HG02884 (cell line): ENCODE data around the gene OR1J4.
"Not testable (repeated sequence)": the region's sequence is repeated elsewhere in the genome, so short reads cannot be mapped to it uniquely, and the experiment has no call there.

Experiments used
- ATAC-seq: cut with Tn5 transposase; IDR thresholded peaks from one replicate; pipeline ENCODE4 v1.9.1; 2021; ENCODE audit warnings: mild to moderate bottlenecking, moderate library complexity; ENCODE audit not compliant: unreplicated experiment

Gene OR1J4, protein sequence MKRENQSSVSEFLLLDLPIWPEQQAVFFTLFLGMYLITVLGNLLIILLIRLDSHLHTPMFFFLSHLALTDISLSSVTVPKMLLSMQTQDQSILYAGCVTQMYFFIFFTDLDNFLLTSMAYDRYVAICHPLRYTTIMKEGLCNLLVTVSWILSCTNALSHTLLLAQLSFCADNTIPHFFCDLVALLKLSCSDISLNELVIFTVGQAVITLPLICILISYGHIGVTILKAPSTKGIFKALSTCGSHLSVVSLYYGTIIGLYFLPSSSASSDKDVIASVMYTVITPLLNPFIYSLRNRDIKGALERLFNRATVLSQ

DNA sequence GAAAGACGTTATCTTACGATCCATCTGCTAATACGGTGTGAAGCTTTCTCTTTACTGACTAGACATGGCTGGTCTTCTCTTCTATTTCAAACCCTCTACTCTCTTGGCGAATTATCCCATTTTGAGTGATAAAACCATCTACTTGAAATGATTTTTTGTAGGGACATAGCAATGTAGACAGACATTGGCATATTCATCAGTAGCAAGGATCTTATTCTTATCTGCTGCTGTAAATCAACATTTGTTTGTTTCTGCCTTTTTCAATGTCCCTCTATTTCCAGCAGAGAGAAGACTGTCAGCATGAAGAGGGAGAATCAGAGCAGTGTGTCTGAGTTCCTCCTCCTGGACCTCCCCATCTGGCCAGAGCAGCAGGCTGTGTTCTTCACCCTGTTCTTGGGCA is at the start of gene OR1J4:
Gene OR1J4 (plus strand): TSS at position 301 of the 400 bp plus-strand sequence. CDS start 0 bp downstream, at position 301.
- ATAC-seq, result no peak

DNA sequence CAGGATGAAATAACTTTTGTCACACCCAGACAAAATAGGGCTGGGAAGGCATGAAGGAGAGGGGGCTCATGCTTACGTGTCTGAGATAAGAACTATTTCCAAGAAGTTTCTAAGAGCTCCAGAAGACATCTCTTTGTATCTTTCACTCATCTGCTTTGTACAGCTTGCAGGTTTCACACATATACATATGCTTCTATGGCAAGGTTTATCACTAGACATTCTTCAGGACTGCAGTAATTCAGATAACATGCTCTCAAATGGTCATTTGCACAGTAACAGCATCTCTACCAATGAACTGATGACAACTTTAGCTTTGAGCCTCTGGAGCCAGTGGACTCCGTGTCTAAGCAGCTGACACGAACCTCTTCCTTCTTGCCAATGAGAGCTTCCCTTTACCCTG is 44.4 kb upstream of the OR1J4 start:
- no peak for ATAC-seq

DNA sequence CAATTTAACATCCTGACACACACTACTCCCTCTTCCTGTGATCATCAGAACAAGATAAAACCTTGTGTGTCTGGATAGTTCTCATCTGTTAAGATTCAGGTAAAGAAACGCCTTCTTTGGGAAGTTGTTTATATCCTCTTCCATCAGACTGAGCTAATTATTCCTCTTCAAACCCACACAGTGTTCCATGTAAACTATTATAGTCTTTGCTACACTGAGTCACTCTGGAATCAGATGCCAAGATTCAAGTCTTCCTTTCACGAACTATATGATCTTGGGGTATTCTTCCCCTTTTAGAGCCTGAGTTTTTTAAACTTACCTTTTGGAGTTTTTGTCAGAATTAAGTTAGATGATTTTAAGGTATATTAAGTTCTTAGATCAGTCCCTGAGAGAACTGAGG is 43.2 kb upstream of the OR1J4 start:
- no peak for ATAC-seq

DNA sequence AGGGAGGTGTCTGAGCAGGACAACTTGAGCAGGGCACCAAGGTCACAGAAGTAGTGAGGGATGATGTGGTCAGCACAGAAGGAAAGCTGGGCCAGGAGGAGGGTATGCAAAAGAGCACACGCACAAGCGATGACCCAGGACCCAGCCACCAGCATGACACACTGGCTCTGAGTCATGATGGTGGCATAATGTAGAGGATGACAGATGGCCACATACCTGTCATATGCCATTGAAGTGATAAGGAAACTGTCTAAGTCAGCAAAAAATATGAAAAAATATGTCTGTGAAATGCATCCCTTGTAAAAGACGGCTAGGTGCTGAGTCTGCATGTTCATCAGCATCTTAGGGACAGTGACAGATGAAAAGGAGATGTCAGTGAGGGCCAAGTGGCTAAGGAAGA is 41.6 kb upstream of the OR1J4 start:
- ATAC-seq, result no peak

DNA sequence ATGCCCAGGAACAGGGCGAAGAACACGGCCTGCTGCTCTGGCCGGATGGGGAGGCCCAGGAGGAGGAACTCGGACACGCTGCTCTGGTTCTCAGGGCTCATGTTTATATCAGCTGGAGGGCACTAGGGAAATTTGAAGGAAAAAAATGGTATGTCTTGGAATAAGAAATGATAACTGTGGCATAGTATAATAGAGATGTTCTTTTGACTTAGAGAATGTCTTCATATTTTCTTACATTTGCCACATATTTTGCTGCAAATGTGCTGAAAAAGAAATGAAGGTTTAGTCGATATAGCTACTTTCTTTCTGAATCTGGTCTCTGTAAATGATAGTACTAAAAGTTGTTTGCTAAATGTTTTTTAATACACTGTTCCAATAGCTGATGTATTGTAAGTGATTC is 41.1 kb upstream of the OR1J4 start, which contains the start of gene OR1J1:
Gene OR1J1 (minus strand): TSS at position 101 of the 400 bp plus-strand sequence. CDS start 0 bp downstream, at position 101.
- ATAC-seq, result no peak

DNA sequence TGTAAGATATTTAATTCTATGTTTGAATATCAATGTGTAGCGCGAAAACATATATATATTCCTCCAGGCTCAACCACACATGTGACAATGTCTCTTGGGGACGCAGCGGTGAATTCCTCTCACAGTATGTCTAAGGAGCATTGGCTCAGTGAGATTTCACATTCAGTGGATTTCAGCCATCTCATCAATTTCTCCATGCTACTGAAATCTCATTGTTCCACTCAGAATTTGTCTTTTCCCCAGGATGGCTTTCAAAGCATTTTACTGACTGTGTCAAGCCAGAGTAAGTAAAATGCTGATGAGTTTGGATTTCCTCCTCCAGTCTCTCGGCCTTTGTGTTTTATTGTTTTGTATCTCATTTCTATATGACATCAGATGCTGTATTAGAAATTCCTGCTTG is 39.9 kb upstream of the OR1J4 start:
- no peak for ATAC-seq

DNA sequence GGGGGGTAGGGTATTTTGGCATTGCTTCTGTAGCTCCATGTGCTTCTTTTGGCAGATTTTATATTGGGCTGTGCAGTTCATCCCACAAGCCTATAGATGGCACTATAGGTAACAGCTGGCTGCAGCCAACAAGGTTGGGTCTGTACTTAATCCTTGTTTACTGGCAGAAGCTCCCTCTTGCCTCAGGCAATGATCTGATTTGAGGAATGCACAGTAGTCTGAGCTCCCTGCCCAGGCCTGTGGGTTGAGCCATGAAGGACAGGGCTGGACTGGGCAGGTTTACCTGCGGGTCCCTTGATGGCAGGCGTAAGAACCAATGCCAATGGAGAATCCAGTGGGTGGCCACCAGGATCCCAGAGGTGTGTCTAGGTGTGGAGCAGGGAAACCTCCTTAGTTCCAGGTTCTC is 20.1 kb upstream of the OR1J4 start:
- ATAC-seq, result no peak

DNA sequence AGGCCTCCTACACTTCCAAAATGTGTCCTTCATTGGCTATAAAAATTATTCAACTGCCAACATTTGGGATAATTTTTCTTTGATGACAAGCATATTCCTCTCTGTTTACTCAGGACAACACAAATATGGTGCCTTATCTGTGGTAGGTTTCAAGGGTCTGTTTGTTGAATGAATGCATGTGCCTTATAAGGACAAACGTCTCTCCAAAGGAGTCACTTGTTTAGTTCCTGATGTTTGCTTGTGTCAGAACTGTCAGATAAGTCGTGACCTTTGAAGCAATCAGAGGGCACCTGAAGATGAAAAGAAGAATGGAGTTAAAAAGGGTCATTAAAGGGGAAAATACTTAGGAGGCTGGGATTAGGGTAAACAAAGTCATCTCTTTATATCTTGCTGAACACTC is 12.0 kb upstream of the OR1J4 start:
- no peak for ATAC-seq

DNA sequence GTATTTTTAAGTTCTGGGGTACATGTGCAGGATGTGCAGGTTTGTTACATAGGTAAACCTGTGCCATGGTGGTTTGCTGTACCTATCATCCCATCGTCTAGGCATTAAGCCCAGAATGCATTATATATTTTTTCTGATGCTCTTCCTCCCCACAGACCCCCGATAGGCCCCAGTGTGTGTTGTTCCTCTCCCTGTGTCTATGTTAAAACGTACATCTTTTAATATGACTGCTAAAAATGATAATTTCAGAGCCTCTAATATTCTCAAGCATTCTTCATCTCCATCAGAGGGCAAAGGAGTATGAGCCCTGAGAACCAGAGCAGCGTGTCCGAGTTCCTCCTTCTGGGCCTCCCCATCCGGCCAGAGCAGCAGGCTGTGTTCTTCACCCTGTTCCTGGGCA is 8.4 kb upstream of the OR1J4 start, which contains the start of gene OR1J2:
Gene OR1J2 (plus strand): TSS at position 301 of the 400 bp plus-strand sequence. CDS start 0 bp downstream, at position 301.
- no peak for ATAC-seq

DNA sequence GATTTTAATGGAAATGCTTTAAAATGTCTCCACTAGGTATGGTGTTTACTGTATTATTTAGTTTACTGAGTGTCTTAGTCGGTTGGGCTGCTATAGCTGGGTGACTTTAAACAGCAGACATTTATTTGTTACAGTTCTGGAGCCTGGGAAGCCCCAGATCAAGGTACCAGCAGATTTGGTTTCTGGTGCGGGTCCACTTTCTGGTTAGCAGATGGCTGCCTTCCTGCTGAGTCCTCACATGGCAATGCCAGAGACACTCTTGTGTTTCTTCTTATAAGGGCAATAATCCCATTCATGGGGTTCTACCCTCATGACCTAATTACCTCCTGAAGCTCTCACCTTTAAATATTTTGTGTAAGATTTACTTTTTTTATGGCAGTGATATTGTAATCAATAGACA is 715 bp upstream of the OR1J4 start:
- no peak for ATAC-seq

DNA sequence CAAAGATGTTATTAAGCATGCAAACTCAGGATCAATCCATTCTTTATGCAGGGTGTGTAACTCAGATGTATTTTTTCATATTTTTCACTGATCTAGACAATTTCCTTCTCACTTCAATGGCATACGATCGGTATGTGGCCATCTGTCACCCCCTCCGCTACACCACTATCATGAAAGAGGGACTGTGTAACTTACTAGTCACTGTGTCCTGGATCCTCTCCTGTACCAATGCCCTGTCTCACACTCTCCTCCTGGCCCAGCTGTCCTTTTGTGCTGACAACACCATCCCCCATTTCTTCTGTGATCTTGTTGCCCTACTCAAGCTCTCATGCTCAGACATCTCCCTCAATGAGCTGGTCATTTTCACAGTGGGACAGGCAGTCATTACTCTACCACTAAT is 435 bp downstream of the OR1J4 start:
- ATAC-seq, result no peak

DNA sequence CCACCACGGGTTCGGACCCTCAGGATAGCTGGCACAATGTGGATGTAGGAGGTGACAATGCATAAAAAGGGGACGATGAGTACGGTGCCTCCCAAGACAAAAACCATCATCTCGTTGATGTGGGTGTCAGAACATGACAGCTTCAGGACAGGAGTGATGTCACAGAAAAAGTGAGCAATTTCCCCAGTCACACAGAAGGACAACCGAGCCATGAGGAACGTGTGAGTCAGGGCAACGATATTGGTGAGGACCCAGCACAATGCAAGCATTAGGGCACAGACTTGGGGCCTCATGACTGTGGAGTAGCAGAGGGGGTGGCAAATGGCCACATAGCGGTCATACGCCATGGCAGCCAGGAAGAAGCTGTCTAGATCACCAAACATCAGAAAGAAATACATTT is 7.7 kb downstream of the OR1J4 start:
- ATAC-seq, result no peak

DNA sequence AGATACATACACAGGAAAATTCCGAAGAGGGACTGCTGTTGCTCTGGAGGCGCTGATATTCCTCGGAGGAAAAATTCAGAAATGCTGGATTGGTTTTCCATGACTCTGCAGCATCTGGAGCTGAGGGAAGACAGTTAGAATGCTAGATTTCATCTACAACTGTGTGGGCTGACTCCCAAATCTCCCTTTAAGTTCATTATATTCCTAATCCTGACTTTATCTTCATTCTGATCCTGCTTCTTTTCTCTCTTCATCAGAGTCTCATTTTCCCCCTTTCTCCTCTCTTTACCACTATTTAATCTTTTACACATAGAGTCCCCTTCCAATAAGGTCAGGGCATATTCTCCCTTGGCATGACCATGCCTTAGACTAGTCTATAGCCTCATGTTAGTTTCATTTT is 8.3 kb downstream of the OR1J4 start, which contains the start of gene OR1N1:
Gene OR1N1 (minus strand): TSS at position 101 of the 400 bp plus-strand sequence. CDS start 0 bp downstream, at position 101.
- ATAC-seq, result no peak

DNA sequence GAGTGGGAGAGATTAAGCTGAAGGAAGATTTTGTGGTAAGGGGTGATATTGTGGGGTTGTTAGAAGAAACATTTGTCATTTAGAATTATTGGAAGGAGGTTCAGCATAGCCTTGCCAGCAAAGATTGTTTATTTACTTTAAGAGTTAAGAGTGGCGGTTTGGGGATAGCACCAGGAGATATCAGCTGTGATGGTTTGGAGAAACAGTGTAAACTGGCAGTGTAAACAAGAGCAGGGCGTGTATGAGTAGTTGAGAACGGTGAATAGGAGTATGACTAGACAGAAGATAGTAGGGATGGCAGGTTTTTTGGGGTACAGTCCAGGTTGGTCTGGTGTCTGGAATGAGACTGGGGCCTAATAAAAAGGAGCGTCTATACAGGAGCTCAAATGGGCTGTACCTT is 12.2 kb downstream of the OR1J4 start:
- not testable (repeated sequence) for ATAC-seq

DNA sequence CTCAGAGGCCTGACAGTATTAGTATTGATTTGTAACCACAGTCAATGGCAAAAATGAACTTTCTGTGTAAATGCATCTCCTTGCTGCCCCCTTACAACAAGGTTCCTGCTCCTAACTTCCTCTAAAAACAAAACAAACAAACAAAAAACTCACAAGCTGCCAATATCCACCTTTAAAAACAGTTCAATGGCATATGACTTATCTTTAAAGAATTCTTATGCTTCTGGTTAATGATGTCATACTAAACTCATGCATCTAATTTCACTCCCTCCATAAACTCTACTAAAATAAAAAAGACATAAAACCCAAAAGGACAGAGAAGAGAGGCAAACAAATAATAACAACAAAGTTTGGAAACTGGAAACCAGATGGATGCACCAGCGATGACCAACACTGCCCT is 17.2 kb downstream of the OR1J4 start:
- no peak for ATAC-seq

DNA sequence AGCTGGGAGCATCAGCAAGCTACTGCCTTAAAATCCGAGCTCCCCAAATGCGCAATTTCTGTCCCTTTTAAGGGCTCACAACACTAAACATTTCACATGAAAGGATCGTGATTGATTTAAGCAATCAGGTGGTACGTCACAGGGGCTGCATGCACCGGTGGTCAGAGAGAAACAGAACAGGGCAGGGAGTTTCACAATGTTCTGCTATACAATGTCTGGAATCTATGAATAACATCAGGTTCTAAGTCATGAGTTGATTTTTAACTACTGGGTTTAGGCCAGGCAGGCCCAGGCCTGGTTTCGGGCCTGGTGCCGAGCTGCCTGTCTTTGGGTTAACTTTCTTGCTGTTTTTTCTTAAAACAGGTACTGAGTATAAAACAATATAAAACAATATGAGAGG is 18.1 kb downstream of the OR1J4 start:
- not testable (repeated sequence) for ATAC-seq

DNA sequence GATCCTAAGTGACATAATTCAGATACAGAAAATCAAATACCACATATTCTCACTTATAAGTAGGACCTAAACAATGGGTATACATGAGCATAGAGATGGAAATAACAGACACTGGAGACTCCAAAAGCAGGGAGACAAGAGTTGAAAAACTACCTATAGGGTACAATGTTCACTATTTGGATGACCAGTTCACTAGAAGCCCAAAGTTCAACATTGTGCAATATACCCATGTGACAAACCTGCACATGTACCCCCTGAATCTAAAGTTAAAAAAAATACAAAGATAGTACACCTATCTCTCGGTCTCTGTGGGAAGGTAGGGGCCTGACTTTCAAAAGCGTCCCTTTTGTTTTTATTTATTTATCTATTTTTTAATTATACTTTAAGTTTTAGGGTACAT is 19.8 kb downstream of the OR1J4 start:
- ATAC-seq, result no peak

DNA sequence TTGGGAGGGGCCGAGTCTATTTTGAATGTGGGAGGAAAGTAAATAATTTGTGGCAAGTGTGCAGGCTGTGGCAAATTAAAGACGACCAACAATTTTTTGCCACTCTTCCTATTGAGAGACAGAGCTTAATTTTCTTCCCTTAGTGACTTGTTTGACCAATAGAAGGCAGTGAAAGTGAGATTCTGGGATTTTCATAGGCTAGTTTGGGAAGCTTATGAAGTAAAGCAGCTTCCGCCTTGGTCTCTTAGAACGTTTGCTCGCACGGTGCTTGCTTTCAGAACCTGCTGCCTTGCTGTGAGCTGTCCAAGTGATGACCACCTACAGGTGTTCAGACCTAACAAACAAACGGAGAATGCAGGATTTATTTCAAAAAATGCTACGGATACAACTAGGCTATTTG is 27.3 kb downstream of the OR1J4 start:
- no peak for ATAC-seq

DNA sequence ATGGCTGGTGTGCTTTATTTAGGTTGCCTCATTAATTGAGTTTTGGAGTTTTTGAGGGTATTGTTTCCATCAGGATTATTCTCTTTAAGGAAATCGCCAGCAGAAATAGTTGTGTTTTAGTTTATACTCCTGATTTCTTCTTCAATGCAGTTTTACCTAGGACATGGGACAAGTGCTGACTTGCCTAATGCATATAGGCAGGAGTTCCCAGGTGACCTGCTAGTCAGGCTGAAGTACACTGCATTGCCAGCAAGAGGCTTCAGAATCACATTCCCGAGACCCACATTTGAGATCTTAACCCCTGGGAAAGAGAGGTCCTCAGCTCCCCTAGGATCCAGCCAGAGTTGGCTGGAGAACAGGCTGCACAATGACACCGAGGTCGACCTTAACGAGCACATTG is 32.4 kb downstream of the OR1J4 start:
- ATAC-seq, result no peak

DNA sequence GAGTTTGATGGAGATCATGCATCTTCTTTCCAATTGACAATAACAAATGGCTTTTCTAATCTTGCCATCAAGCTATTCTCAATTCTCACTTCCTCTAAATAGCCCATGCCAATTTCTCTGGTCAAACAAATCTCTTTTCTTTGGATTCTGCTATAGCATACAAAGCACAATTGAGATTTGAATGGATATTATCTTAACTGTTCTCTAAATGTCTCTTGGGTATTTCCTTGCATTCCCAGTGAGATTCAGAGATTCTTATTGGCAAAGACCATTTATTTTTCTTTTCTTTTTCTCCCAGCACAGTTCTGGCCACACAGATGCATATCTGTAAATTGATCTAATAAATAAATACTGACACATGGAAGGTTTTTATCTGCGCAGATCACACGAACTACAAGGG is 33.9 kb downstream of the OR1J4 start, which contains the start of gene OR1N2:
Gene OR1N2 (plus strand): TSS at position 301 of the 400 bp plus-strand sequence. CDS start 100 bp downstream, outside the sequence.
- no peak for ATAC-seq

DNA sequence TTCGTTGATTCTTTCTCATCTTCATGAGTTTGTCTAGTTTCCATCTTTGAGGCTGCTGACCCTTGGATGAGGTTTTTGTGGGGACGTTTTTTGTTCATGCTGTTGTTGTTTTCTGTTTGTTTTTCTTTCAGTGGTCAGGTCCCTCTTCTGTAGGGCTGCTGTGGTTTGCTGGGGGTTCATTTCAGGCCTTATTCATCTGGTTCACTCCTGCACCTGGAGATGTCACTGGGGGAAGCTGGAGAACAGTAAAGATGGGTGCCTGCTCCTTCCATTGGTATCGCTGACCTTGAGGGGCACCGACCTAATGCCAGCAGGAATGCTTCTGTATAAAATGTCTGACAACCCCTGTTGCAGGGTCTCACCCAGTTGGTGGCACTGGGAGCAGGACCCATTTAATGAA is 42.5 kb downstream of the OR1J4 start:
- ATAC-seq, result no peak

DNA sequence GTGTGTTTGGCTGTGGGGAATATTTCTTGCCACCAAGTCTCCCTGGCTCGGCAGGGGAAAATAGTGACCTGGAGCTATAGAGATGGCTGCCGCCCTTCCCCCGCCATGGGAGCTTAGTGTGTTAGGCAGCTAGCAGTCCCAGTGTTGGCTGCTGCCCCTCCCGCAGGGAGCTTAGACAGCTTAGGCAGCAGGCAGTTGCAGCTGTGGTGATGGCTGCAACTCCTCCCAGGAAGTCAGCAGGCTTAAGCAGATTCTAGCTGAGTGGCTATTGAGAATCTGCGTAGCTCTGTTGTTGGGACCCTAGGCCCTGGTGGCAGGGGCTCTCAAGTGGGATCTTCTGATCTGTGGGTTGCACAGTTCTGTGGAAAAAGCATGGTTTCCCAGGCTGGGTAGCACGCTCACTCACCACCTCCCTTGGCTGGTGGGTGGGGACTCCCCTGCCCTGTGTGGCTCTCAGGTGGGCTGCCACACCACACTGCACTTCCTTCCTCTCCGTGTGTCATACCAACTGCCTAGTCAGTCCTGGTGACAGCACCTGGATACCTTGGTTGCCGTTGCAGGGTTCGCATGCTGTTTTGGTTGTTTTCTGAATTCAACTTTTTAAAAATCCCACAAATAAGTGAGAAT is 43.3 kb downstream of the OR1J4 start:
- ATAC-seq, result no peak
